Gastrocnemius medialis (tissue), 4 donors: ENCODE data around the gene ATP1B3.
"Not testable (repeated sequence)": the region's sequence is repeated elsewhere in the genome, so short reads cannot be mapped to it uniquely, and the experiment has no call there.

Experiments
- CTCF ChIP-seq, 5 experiments: fragments of 450-650 bp in 3 of 5; fragments of 200-600 bp in 2 of 5; sonication (generic) in 2 of 5; IDR thresholded peaks in 4 of 5; conservative IDR thresholded peaks in 1 of 5; 1 replicate in 4 of 5; 2 replicates in 1 of 5; pipeline ENCODE4 v1.5.1; 2016 to 2019; ENCODE audit warnings: antibody characterized with exemption in 5 of 5, mild to moderate bottlenecking in 3 of 5, moderate library complexity in 3 of 5
- POLR2A ChIP-seq, 2 donors: fragments of 450-650 bp; IDR thresholded peaks; one replicate each; pipeline ENCODE4 v1.6.1; 2017; ENCODE audit warnings: antibody characterized with exemption in 2 of 2, mild to moderate bottlenecking in 2 of 2, moderate library complexity in 2 of 2

- TF ChIP-seq CTCF (IDR thresholded peaks at IDR 0.05 in 4 of 5, conservative IDR thresholded peaks at IDR 0.05 in 1 of 5); POLR2A (IDR thresholded peaks at IDR 0.05): not testable (repeated sequence)
Measured at GRCh38 chr3:141974777-141975176, 98.3 kb downstream of the ATP1B3 start.
